Measurements from ENCODE around the gene CCDC88B. TPM values are rescaled to one million over a fixed set of nuclear protein-coding genes. Genes with fewer than 3 reads are reported as not detected.

Gene CCDC88B
- total and polyA plus RNA-seq, 2 donors (not counting 1 experiment from before 2014, with no cell fraction given) = 0.56 to 3.1 TPM

DNA sequence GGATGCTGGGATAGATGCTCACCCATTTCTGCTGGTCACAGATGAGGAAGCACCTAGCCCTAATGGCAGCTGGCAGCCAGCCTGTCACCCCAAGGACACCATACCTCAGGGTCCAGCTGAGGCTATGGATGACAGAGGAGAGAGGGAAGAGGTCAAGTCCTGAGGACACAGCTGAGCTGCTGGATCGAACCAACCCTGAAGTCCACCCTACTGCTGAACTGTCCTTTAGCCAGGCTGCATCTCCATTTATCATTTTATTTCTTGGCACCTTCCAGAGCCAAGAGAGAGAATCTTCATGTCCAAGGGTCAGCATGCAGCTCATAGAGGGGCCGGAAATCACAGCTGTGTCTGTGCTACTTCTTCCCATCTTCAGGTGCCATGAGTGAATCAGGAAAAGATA, 49.8 kb downstream of the CCDC88B start:
- DNase-seq (ENCODE audit: low read depth in 2 of 2) = no peak
- Histone ChIP-seq H3K9ac (ENCODE audit: insufficient read depth, low read length) (no peak overlapping the region), H3K79me2 (ENCODE audit: control insufficient read depth, insufficient read depth, low read length) (no peaks in the 10 kb centered on the region), H4K20me1 (ENCODE audit: control insufficient read depth, extremely low read depth, insufficient read depth, low read length) (no peaks in the 10 kb centered on the region), H3K4me1 (ENCODE audit: control insufficient read depth, extremely low read depth, insufficient read depth, low read length) (no peaks in the 10 kb centered on the region), H3K36me3 (ENCODE audit: control insufficient read depth, insufficient read depth, low read length) (no peaks in the 10 kb centered on the region), H3K27ac (ENCODE audit: insufficient read depth, low read length) (no peak overlapping the region), H3K4me2 (ENCODE audit: extremely low read depth, insufficient read depth, low read length) (no peak overlapping the region), H3K4me3 (replicated peaks in 1 of 4; ENCODE audit: control extremely low read depth in 1 of 4, insufficient read depth in 1 of 4, low read depth in 3 of 4, low read length in 4 of 4) (no peak overlapping the region), H3K9me3 (ENCODE audit: control insufficient read depth, insufficient read depth, low read depth, low read length) (no peaks in the 10 kb centered on the region), H3K27me3 (ENCODE audit: control insufficient read depth, insufficient read depth, low read length) (no peaks in the 10 kb centered on the region), H2AFZ (ENCODE audit: low read length) (no peak overlapping the region)
- TF ChIP-seq CTCF (conservative IDR thresholded peaks at IDR 0.05 in 1 of 2, IDR thresholded peaks at IDR 0.05 in 1 of 2; ENCODE audit: low read depth in 1 of 2, low read length in 2 of 2) = no peak
- TF ChIP-seq EZH2 (IDR thresholded peaks at IDR 0.05; ENCODE audit: low read length, missing control alignments) = no peak

DNA sequence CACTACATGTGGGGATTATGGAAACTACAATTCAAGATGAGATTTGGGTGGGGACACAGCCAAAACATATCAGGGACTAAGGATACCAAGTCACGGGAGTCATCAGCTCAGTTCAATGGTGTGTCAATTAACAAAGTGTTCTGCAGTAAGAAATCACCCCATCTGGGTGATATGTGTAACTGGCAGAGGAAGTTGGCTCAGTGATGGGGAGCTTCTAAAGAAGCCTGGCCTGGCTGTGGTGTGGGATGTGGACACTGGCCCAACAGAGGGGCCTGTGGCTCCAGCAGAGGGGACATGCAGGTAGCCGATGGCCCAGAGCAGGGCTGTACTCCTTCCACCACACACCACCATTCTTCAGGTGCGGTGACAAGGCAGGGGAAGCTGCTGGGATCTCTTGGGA, 50.6 kb downstream of the CCDC88B start:
- peaks cover 1% of the 10 kb centered on the region for H3K27me3 ChIP-seq (ENCODE audit: control insufficient read depth, insufficient read depth, low read length)
- no peak for DNase-seq (ENCODE audit: low read depth in 2 of 2)
- H3K4me1 ChIP-seq (ENCODE audit: control insufficient read depth, extremely low read depth, insufficient read depth, low read length) = no peaks in the 10 kb centered on the region
- TF ChIP-seq EZH2 (IDR thresholded peaks at IDR 0.05; ENCODE audit: low read length, missing control alignments) = no peak
- TF ChIP-seq CTCF (conservative IDR thresholded peaks at IDR 0.05 in 1 of 2, IDR thresholded peaks at IDR 0.05 in 1 of 2; ENCODE audit: low read depth in 1 of 2, low read length in 2 of 2) = no peak
- H3K4me2 ChIP-seq (ENCODE audit: extremely low read depth, insufficient read depth, low read length) = no peak overlapping the region
- no peak overlapping the region for H3K27ac ChIP-seq (ENCODE audit: insufficient read depth, low read length)
- H3K36me3 ChIP-seq (ENCODE audit: control insufficient read depth, insufficient read depth, low read length) = no peaks in the 10 kb centered on the region
- no peak overlapping the region for H3K4me3 ChIP-seq (replicated peaks in 1 of 4; ENCODE audit: control extremely low read depth in 1 of 4, insufficient read depth in 1 of 4, low read depth in 3 of 4, low read length in 4 of 4)
- H3K9me3 ChIP-seq (ENCODE audit: control insufficient read depth, insufficient read depth, low read depth, low read length) = no peaks in the 10 kb centered on the region
- H3K9ac ChIP-seq (ENCODE audit: insufficient read depth, low read length) = no peak overlapping the region
- no peak overlapping the region for H2AFZ ChIP-seq (ENCODE audit: low read length)
- H3K79me2 ChIP-seq (ENCODE audit: control insufficient read depth, insufficient read depth, low read length) = no peaks in the 10 kb centered on the region
- no peaks in the 10 kb centered on the region for H4K20me1 ChIP-seq (ENCODE audit: control insufficient read depth, extremely low read depth, insufficient read depth, low read length)

DNA sequence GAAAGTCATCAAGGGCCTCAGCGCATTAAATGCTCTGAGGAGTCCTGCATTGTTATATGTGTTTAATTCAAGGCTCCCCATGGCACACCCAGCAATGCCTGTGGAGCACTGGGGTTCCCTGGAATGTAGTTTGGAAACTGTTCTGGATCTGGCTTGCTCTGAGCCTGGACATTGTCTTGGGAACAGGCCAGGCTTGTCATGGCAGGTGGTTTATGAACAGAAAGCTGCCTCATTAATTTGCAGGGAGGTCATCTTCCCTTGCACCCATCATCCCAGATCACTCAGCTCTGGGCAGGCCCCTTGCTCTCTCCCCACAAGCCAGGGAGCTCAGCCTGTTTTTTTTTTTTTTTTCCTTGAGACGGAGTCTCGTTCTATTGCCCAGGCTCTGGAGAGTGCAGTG, 51.8 kb downstream of the CCDC88B start:
- Histone ChIP-seq H3K27me3 (ENCODE audit: control insufficient read depth, insufficient read depth, low read length) (peaks cover 3% of the 10 kb centered on the region), H2AFZ (ENCODE audit: low read length) (no peak overlapping the region), H3K9me3 (ENCODE audit: control insufficient read depth, insufficient read depth, low read depth, low read length) (no peaks in the 10 kb centered on the region), H3K9ac (ENCODE audit: insufficient read depth, low read length) (no peak overlapping the region), H3K4me3 (replicated peaks in 1 of 4; ENCODE audit: control extremely low read depth in 1 of 4, insufficient read depth in 1 of 4, low read depth in 3 of 4, low read length in 4 of 4) (no peak overlapping the region), H3K4me1 (ENCODE audit: control insufficient read depth, extremely low read depth, insufficient read depth, low read length) (no peaks in the 10 kb centered on the region), H3K27ac (ENCODE audit: insufficient read depth, low read length) (no peak overlapping the region), H3K36me3 (ENCODE audit: control insufficient read depth, insufficient read depth, low read length) (no peaks in the 10 kb centered on the region), H4K20me1 (ENCODE audit: control insufficient read depth, extremely low read depth, insufficient read depth, low read length) (no peaks in the 10 kb centered on the region), H3K4me2 (ENCODE audit: extremely low read depth, insufficient read depth, low read length) (no peak overlapping the region), H3K79me2 (ENCODE audit: control insufficient read depth, insufficient read depth, low read length) (no peaks in the 10 kb centered on the region)
- TF ChIP-seq EZH2 (IDR thresholded peaks at IDR 0.05; ENCODE audit: low read length, missing control alignments) (no peak), CTCF (conservative IDR thresholded peaks at IDR 0.05 in 1 of 2, IDR thresholded peaks at IDR 0.05 in 1 of 2; ENCODE audit: low read depth in 1 of 2, low read length in 2 of 2) (no peak)
- DNase-seq (ENCODE audit: low read depth in 2 of 2) = no peak

Data from fibroblast of lung (primary cell).